ENCODE results near the gene CHN2. TPM values are rescaled to one million over a fixed set of nuclear protein-coding genes. Genes with fewer than 3 reads are reported as not detected.

Gene CHN2
- total RNA-seq, 1 experiment from 2014 or later, result 0.15 TPM

- ATAC-seq, result no peak
- POLR2A ChIA-PET, result no interaction called here
- no peaks in the 10 kb centered on the region for H3K36me3 ChIP-seq (ENCODE audit: control insufficient read depth, insufficient read depth, low read length)
- H3K27ac ChIP-seq (ENCODE audit: low read length), result no peak overlapping the region
- BruUV-seq (replicated peaks), result no TSS peak
- no peaks in the 10 kb centered on the region for H3K9me3 ChIP-seq (ENCODE audit: control insufficient read depth, insufficient read depth, low read depth, low read length)
- intact Hi-C loops (cut with micrococcal nuclease; ENCODE audit: unreplicated experiment), result no loop called here
- H3K4me1 ChIP-seq (ENCODE audit: control insufficient read depth, insufficient read depth, low read length), result no peaks in the 10 kb centered on the region
- peaks cover 10% of the 10 kb centered on the region for H3K27me3 ChIP-seq (ENCODE audit: control insufficient read depth, insufficient read depth, low read length)
- no peak for TF ChIP-seq TCF7L2 (IDR thresholded peaks at IDR 0.05; ENCODE audit: low read depth, low read length)
- no peak for TF ChIP-seq POLR2AphosphoS5 (IDR thresholded peaks at IDR 0.05; ENCODE audit: low read depth, low read length)
- TF ChIP-seq CTCF (IDR thresholded peaks at IDR 0.05), result no peak
- TF ChIP-seq SIN3A (IDR thresholded peaks at IDR 0.05; ENCODE audit: borderline replicate concordance, insufficient read depth, low read depth, low read length), result no peak
- TF ChIP-seq REST (IDR thresholded peaks at IDR 0.05; ENCODE audit: insufficient read depth in 1 of 2, low read depth in 2 of 2, low read length in 1 of 2), result no peak
- no peak overlapping the region for H3K4me3 ChIP-seq (ENCODE audit: low read depth in 2 of 2, low read length in 2 of 2)
- DNase-seq (ENCODE audit: low read depth, low spot score), result no peak
- in situ Hi-C loops (cut with HindIII; ENCODE audit: low pct_unique_long_range_greater_than_20kb, low sequenced_read_pairs), result no loop called here
- CTCF ChIA-PET, result no interaction called here
Measured at GRCh38 chr7:29350351-29350750, 155.8 kb downstream of the CHN2 start.

GRCh38 chr7:29352041-29352440 is 157.5 kb downstream of the CHN2 start:
- DNase-seq (ENCODE audit: low read depth, low spot score) (no peak), ATAC-seq (no peak)
- no peak overlapping the region for H3K27ac ChIP-seq (ENCODE audit: low read length)
- no TSS peak for BruUV-seq (replicated peaks)
- no peak overlapping the region for H3K4me3 ChIP-seq (ENCODE audit: low read depth in 2 of 2, low read length in 2 of 2)
- intact Hi-C loops (cut with micrococcal nuclease; ENCODE audit: unreplicated experiment), result no loop called here
- H3K9me3 ChIP-seq (ENCODE audit: control insufficient read depth, insufficient read depth, low read depth, low read length), result no peaks in the 10 kb centered on the region
- CTCF ChIA-PET, result no interaction called here
- H3K27me3 ChIP-seq (ENCODE audit: control insufficient read depth, insufficient read depth, low read length), result peaks cover 7% of the 10 kb centered on the region
- in situ Hi-C loops (cut with HindIII; ENCODE audit: low pct_unique_long_range_greater_than_20kb, low sequenced_read_pairs), result no loop called here
- no peaks in the 10 kb centered on the region for H3K4me1 ChIP-seq (ENCODE audit: control insufficient read depth, insufficient read depth, low read length)
- POLR2A ChIA-PET, result no interaction called here
- no peaks in the 10 kb centered on the region for H3K36me3 ChIP-seq (ENCODE audit: control insufficient read depth, insufficient read depth, low read length)
- no peak for TF ChIP-seq POLR2AphosphoS5 (IDR thresholded peaks at IDR 0.05; ENCODE audit: low read depth, low read length)
- no peak for TF ChIP-seq CTCF (IDR thresholded peaks at IDR 0.05)
- TF ChIP-seq REST (IDR thresholded peaks at IDR 0.05; ENCODE audit: insufficient read depth in 1 of 2, low read depth in 2 of 2, low read length in 1 of 2), result no peak
- TF ChIP-seq SIN3A (IDR thresholded peaks at IDR 0.05; ENCODE audit: borderline replicate concordance, insufficient read depth, low read depth, low read length), result no peak
- TF ChIP-seq TCF7L2 (IDR thresholded peaks at IDR 0.05; ENCODE audit: low read depth, low read length), result no peak

Measured in Panc1 (cell line).